NB4 (cell line): ENCODE measurements around the gene MOV10.

ENCODE experiments used
- CTCF ChIP-seq: IDR thresholded peaks from one replicate; pipeline ENCODE4 v1.5.1; 2012; ENCODE audit warnings: low read depth, low read length
- MYC ChIP-seq: IDR thresholded peaks from 2 replicates; pipeline ENCODE4 v1.6.1; 2011; ENCODE audit warnings: low read depth, low read length
- POLR2A ChIP-seq: IDR thresholded peaks from 2 replicates; pipeline ENCODE4 v1.6.1; 2011; ENCODE audit warnings: mild to moderate bottlenecking; ENCODE audit not compliant: insufficient read length; ENCODE audit errors: extremely low read depth

- no peak for TF ChIP-seq CTCF
- TF ChIP-seq MYC, result no peak
- TF ChIP-seq POLR2A, result no peak
These were observed 36.4 kb upstream of the MOV10 start for GRCh38 chr1:112638110-112638428.
